HG02678 (cell line): ENCODE data around the gene ARHGAP5.

Source experiments
- ATAC-seq: cut with Tn5 transposase; IDR thresholded peaks from one replicate; pipeline ENCODE4 v1.9.1; 2021; ENCODE audit warnings: mild to moderate bottlenecking, moderate library complexity; ENCODE audit not compliant: unreplicated experiment

ARHGAP5 gene

DNA sequence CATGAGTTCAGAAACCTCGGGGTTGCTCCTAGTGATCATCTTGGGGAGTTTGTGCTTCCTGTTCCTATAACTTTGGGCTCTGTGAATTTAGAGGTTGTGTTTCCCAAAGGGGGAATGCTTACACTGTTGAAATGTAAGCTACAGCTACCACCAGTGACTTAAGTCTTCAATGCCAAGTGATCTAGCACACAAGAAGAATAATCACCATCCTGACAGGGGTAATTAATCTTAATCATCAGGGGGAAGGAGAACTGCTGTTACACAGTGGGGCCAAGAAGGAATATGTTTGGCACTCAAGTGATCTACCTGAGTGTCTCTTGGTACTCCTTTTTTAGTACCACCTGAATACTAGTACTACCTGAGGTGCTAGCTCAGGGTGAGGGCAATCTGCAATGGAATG, 89.8 kb downstream of the ARHGAP5 start:
- no peak for ATAC-seq

DNA sequence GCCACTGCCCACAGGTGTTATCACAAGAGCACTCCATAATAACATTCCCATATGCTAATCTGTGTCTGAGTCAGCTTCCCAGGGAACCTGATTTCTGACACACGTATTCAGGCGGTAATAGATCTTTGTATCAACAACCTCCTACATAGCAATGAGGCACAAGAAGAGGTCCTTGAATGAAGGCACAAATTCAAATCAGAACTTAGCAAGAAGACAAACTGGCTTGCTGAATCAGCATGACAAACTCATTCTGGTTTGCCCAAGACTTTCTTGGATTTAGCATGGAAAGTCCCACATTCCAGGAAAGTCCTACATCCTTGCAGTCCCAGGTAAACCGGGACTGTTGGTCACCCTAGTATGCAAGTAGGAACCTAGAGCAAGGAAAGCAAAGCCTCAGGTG, 90.8 kb downstream of the ARHGAP5 start:
- ATAC-seq, result no peak

DNA sequence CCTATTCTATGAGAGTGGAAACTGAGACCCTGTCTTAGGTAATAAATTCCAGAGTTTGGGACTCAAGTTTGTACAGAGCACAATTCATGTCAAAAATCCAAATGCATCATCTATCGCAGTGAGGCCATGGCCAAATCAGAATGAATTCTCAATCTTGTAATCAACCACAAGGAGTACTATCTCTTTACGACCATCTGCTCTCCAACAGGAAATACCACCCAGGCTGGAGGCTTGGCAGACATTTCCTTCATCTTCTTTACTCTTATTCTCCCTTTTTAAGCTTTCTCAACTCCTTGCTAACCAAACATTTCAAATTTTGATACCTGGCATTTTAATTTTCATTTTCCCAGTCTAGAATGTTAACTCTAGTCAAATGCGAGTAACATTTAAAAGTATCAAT, 92.1 kb downstream of the ARHGAP5 start:
- no peak for ATAC-seq

DNA sequence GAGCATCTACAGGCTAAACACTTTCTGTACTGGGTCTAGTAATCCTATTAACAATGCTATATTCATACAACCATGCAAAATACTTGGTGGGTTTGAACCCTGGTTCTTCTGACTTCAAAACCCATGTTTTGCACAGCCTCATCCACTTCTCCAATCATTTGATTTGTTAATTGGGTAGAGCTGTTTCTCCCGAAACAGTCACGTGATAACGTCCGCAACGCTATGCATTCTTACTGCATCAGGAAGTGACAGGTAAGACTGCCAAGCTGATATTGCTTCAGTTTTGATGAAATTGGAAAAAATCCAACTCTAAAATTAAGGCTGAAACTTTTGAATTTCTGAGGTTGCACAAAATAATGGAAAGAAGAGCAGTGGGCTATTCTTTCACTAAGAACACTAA, 94.4 kb downstream of the ARHGAP5 start:
- ATAC-seq, result no peak

DNA sequence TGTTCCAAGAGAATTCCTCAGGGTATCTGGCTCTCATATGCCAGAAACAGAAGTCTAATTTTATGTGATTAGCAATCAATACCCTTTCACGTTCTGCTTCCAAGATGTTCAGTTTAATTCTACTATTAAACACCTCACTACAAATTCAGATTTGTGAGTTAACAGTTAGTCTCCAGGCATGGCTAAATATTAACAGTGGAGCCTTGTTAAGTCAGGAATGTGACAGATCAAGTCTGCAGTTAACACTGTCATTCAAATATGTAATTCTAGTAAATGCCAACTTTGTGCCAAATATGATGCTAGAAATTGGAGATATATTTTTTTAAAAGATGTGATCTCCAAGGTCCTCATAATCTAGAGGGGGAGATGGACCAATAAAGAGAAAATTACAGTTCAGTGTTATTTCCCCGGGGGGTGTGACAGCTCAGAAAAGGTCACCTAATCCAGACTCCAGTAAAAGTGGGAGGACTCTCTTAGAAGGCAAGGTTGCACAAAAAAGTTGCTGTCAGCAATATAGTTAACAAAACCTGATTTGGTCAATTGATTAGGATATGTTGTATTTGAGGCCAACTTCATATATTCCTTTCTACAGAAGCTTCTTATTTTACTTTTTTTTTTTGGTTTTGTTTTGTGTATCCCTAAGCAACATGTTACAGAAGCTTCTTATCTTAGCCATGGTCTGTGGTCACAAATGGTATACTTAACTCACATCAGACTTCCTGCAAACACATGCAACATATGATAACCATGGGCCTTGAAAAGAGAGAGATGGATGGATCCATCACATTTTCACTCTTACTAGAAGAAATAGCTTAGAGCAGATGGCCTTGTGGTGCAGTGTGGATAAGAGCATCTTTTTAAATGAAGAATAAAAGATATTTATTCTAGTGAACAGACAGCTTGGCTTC, 106.3 kb downstream of the ARHGAP5 start:
- ATAC-seq, result no peak

DNA sequence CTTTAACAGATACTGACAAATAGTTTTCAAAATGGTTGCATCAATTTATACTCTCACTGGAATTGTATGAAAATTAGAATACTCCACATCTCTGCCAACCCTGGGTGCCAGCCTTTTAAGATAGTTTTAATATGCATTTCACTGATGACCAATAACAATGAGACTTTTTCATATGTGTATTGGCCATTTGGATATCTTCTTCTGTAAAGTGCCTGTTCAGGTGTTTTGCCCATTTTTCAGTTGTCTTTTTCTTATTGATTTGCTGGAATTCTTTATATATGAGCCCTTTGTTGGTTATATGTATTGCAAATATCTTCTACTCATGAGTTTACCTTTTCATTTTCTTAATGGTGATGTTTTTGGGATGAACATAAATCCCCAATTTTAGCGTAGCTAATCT, 108.0 kb downstream of the ARHGAP5 start:
- no peak for ATAC-seq

DNA sequence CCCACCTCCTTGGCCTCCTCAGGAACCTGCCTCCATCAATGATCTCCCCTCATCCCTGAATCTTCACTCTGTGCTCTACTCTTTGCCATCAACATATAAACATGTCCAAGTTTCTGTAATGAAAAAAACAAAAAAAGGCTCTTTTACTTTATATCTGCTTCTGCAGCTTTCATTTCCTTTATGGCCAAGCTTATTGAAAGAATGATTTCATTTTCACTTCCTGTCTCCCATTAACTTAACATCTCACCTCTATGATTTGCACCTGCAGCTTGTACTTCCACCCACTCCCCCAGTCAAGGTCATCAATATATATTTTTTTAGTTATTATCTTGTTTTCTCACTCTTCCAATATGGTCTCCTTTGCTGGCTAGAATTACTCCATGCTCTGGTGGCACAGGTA, 109.1 kb downstream of the ARHGAP5 start:
- ATAC-seq, result peak; percentile 64

DNA sequence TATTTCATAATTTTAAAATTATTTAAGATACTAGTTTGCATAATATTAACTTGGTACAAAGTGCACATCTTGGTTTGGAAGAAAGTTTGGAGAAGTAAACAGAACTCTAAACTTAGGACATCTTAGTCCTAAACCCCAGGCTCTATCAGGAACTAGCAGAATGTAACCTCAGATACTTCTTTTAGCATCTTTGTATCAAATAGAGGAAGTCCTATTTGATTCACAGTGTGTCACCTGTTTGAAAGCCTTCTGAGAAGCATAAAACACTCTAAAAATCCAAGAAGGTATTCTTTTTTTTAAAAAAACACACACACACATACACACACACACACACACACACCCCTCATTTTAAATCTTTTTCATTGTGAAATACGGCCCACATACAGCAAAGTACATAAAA, 112.7 kb downstream of the ARHGAP5 start:
- ATAC-seq, result no peak

DNA sequence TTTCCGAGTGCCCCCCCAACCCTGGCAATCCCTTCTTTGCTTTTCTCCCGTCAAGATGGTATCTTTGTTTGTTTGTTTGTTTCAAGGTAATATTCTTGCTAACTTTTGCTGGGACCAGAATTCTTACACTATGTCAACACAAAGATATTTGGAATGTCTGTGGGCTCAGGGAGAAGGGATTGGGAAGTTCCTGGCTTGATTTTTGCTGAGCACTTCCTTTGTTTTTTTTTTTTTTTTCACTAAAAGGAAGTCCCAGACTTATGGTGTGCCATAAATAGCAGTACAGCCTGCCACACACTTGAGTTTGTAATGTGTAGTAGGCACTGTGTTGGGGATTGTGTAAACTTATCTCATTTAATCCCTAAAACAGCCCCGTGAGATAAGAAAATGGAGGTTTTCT, 113.6 kb downstream of the ARHGAP5 start:
- no peak for ATAC-seq

DNA sequence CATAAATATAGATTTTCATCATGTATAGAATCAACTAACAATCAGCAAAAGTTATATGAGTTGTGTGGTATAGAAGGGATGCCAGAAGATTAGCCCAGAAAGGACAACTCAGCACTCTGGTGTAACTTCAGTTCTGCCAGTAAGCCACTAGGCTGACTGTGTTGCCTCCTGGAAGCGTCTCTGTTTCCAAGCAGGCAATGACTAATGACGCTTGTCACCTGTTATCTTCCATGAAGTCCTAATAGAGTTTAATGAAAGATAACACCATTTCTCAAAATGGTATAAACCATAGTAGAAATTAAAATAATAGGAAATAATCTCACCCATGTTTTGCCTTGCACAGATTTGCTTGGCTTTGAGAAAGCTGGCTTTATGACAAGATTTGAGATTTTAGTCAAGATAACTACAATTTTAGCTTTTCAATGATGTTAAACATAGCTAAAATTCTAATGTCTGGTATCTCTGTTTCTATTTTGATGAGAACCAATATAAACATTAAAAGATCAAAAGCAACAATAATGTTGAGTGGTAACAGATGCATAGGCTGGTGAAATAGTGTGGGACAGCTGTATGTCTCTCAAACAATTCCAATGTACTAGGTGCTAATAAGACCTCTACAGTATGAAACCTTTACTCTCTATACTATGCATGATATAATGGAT, 115.7 kb downstream of the ARHGAP5 start:
- ATAC-seq, result no peak

DNA sequence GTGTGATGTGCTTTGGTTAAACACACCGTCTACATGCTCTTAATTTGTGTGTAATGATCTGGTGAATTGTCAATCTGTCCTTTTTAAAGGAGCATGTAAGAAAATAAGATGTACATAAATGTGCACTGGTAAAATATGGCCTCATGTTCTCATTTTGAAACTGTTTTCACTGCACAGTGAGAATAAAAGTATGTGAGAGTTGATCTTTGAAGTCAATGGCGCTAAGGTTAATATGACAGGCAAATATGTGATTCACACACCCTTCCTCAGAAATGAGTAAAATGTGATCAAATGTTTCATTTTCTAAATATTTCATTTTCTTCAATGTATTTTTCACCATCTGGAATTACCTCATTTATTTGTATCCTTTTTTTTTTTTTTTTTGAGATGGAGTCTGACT, 116.4 kb downstream of the ARHGAP5 start:
- ATAC-seq, result no peak

DNA sequence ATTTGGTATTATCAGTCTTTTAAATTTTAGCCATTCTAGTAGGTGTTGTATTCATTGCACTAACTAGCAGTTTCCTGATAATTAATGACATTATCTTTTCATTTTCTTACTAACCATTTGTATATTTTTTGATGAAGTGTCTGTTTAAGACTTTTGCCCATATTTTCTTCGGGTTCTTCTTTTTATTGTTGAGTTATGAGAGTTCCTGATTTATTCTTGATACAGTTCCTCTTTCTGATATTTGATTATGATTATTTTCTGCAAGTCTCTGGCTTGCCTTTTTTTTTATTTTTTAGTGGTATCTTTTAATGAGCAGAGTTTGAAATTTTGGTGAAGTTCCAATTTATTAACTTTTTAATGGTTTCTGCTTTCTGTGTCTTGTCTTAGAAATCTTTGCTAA, 118.5 kb downstream of the ARHGAP5 start:
- no peak for ATAC-seq

DNA sequence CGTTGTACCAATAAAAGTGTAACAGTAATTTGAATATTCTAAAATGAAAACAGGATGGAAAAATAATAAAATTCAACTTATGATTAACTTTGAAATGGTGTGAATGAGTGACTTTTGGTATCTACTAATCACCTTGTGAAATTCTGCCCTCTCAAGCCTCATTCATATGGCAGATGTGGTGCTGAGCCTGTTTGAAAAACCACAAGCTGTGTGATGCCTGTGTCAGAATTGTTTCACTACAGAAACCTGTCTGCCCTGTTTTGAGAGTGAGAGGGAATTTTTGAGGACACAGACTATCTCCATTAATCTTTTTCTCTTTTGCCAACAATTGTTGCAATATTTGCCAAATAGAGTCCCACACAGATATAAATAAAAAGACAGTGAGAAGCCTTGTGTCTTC, 120.8 kb downstream of the ARHGAP5 start:
- peak; percentile 41 for ATAC-seq

DNA sequence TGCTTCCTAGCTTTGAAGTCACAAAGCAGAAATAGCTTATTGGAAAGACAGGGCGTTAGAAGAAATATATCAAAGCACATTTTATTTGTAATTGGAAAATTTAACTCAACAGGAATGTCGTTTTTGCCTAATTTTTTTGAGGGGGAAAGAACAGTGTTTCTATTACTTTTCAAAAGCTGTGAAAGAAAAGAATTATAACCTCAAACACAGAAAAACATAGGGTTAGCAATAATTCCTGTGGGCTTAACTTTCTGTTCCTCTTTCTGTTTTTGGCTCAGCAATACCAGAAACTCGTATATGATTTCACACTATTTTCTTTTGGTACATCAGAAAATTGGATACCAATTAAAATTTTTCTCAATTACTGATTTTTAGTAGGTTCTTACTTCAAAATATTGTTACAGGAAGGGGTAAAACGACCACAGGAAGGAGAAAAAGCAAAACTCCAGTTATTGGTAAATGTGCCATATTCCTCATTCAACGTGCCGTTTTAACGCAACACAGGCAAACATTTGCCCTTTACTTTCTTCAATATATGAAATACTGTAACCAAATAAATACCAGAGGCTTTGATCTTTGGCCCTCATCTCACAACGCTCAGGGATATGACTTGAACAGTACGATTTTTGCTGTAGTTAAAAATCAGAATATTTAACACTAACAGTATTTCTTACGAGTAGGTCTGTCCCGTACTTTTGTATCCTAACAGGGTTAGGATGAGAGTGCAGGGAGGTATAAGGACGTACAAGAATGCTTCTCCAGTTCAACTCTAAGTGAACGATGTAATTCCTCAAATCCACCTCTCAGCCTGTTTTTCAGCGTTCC, 123.5 kb downstream of the ARHGAP5 start:
- peak; percentile 28 for ATAC-seq

DNA sequence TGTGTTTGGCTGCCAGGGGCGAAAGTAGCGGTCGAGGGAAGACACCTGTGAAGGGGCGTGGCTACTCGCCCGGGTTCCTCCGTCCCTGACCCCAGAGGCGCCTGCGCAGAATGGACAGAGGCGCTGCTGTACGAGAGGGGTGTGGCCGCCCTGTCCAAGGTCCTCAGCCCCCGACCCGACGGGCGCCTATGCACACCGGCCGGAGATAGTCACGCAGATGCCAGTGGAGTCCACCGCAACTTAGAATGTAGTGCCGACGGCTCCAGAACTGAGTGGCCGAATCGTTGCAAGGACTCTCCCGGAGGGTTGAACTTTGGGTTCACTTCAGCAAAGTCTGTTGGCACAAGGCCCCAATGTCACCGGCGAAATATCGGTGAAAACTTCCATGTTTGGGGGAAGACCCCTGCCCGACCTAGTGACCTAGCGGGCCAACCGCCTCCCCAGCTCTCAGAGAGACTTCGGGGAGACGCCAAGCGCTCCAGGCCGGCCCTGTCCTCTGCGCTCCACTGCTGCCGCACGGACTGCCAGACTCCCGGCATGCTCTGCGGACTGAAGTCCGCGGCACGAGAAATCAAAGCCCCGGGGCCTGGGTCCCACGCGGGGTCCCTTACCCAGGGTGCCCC, 124.2 kb downstream of the ARHGAP5 start:
- ATAC-seq, result peak; percentile 61

DNA sequence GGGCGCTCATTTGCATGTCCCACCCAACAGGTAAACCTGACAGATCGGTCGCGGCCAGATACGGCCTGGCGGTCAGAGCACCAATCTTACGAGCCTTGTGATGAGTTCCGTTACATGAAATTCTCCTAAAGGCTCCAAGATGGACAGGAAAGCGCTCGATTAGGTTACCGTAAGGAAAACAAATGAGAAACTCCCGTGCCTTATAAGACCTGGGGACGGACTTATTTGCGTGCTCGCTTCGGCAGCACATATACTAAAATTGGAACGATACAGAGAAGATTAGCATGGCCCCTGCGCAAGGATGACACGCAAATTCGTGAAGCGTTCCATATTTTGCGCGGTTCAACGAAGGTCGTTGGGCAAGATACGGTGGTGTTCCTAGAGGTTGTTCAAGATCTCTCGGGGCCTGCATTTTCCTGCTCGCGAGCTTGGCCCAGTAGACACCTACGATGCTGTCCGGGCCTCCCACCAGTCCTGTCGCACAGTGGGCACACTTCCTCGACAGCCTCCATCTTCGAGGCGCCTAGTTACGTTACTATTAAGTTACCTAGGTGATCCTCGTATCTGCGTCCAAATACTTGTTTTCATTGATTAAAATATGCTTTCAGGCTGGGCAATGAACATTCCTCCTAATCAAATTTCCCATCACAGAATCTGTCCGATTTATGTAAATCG, 124.8 kb downstream of the ARHGAP5 start, which contains the start of gene RNU6-7:
Gene RNU6-7, plus strand, starts transcription at position 230 of the 675 bp plus-strand sequence.
- ATAC-seq, result no peak

DNA sequence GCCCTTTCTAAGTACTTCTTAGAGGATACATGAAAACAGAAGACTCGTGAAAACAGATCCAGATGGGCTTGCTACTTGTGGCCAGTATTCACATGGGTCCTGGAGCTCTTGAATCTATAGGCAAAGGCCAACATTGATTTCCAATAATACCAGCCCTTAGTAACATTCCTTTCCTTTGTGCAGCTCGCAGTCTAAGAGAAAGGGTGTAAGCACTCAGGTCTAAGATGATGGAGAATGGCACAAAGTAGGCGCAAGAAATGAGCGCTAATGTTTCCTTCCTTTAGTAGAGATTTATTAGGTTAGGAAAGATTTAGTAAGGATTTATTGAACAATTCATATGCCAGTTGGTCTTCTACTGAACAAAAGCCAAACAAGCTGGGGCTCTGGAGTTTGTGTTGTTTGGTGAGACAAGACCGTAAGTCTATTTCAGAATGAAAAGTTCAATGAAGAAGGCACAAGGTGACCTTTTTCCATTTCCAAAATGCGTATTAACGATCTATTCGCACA, 125.4 kb downstream of the ARHGAP5 start:
- no peak for ATAC-seq

DNA sequence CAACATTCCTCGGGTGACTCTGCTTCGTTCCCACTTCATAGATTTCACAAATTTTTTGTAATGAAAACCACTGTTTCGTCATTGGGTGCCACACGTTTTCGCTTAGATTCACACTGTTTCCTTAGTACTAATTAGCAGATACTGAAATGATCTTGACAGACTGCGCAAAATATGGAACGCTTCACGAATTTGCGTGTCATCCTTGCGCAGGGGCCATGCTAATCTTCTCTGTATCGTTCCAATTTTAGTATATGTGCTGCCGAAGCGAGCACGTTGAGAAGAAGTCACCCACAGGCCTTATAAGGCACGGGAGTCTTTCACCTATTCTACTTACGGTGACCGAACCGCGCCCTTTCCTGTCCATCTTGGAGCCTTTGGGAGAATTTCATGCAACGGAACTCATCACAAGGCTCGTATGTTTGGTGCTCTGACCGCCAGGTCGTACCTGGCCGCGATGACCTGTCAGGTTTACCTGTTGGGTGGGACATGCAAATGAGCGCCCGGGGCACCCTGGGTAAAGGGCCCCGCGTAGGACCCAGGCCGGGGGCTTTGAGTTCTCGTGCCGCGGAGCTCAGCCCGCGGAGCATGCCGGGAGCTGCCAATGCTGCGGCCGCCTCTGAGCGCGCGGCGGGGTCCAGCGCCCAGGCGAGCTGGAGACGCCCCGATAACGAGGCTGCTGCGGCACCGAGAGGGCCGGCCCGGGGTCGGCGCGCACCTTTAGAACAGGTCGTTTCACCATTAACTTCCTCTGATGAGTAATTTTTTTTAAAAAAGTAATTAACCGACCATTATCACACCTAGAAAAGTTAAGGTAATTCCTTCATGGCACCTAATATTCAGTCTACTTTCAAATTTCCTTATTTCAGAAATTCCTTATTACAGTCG, 126.1 kb downstream of the ARHGAP5 start, which contains the start of gene RNU6-8:
Gene RNU6-8, minus strand, starts transcription at position 272 of the 885 bp plus-strand sequence.
- ATAC-seq, result peak; percentile 69

DNA sequence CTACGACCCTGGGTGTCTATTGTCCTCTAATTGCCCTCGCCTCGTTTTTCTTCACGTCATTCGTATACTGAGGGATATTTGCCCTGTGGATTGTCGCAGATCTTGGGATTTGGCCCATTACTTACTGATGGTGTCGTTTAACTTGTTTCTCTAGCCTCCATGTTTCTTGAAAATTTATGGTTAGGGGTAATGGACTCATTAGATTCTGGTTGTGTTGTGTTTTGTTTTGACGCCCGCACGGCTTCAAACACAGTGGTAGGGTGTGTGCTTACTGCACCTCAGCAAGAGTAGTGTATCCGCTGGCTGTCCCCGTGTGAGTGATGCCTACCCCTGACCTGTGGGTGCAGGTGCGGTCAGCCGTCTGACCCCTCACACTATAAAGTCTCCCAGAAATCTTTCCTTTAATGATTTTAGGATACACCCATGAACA, 126.8 kb downstream of the ARHGAP5 start:
- ATAC-seq, result no peak
